Activated CD8-positive, alpha-beta memory T cell treated with anti-CD3 and anti-CD28 coated beads, Interleukin-2, amount 10 ng/mL, durations not matched to agents 7 days and 5 days (primary cell): Measurements from ENCODE around the gene HBZ. TPM values are rescaled to one million over a fixed set of nuclear protein-coding genes. Genes with fewer than 3 reads are reported as not detected.
"Not testable (repeated sequence)": the region's sequence is repeated elsewhere in the genome, so short reads cannot be mapped to it uniquely, and the experiment has no call there.

ENCODE experiments used
- ATAC-seq: fragments of 150-1000 bp; cut with Tn5 transposase; one replicate; pipeline ENCODE4 v1.10.0; 2021; ENCODE audit warnings: moderate library complexity
- CTCF ChIA-PET: fragments of 350-600 bp; sonication (Branson Sonifier 250); formaldehyde crosslinking; loops from one replicate; lab custom pipeline; 2021; ENCODE audit warnings: antibody characterized with exemption; lab: Charles Lee
- DNase-seq: peaks from one replicate; pipeline ENCODE4 v3.0.0-alpha.2; 2020
- H3K27ac Mint-ChIP-seq: one replicate; pipeline ENCODE4 v1.8.0; 2021; ENCODE audit warnings: mild to moderate bottlenecking, mixed read lengths
- H3K27me3 Mint-ChIP-seq: one replicate; pipeline ENCODE4 v1.8.0; 2021; ENCODE audit warnings: mixed read lengths
- H3K36me3 Mint-ChIP-seq: one replicate; pipeline ENCODE4 v1.8.0; 2021; ENCODE audit warnings: mild to moderate bottlenecking, mixed read lengths
- H3K4me1 Mint-ChIP-seq: one replicate; pipeline ENCODE4 v1.8.0; 2021; ENCODE audit warnings: mixed read lengths
- H3K4me3 Mint-ChIP-seq: one replicate; pipeline ENCODE4 v1.8.0; 2021; ENCODE audit warnings: mild to moderate bottlenecking, moderate library complexity, mixed read lengths
- H3K9me3 Mint-ChIP-seq: one replicate; pipeline ENCODE4 v1.8.0; 2022; ENCODE audit warnings: low read depth, mixed read lengths
- total RNA-seq, 2 experiments: library from RNA; stranded (reverse); gene quantifications; one replicate each; pipeline ENCODE4 v1.2.3, GENCODE V29; 2021

Gene HBZ
- total RNA-seq, 2 experiments from 2014 or later, result not detected

GRCh38 chr16:172374-172941 is 20.0 kb downstream of the HBZ start, which contains the start of gene HBA2:
Gene HBA2 (plus strand): TSS chr16:172876. CDS start chr16:172913, 37 bp downstream.
- H3K27ac Mint-ChIP-seq, DNase-seq, H3K4me1 Mint-ChIP-seq, H3K9me3 Mint-ChIP-seq, H3K4me3 Mint-ChIP-seq, H3K36me3 Mint-ChIP-seq, CTCF ChIA-PET: not testable (repeated sequence)
- peaks cover 71% of the 10 kb centered on the region for H3K27me3 Mint-ChIP-seq
- ATAC-seq, result peak; percentile 54

- H3K36me3 Mint-ChIP-seq, ATAC-seq, H3K9me3 Mint-ChIP-seq, H3K4me1 Mint-ChIP-seq, H3K4me3 Mint-ChIP-seq, DNase-seq, H3K27ac Mint-ChIP-seq, CTCF ChIA-PET: not testable (repeated sequence)
- H3K27me3 Mint-ChIP-seq, result peaks cover 71% of the 10 kb centered on the region
These were observed 20.9 kb downstream of the HBZ start for GRCh38 chr16:173211-173854.

- not testable (repeated sequence) for ATAC-seq, H3K27ac Mint-ChIP-seq, H3K36me3 Mint-ChIP-seq, H3K9me3 Mint-ChIP-seq, H3K4me1 Mint-ChIP-seq, H3K4me3 Mint-ChIP-seq, DNase-seq
- peaks cover 68% of the 10 kb centered on the region for H3K27me3 Mint-ChIP-seq
- CTCF ChIA-PET, result interaction anchor here (1.5 to 1.6 kb wide), 2 partner anchors 56 to 67 kb away, joined by 3 to 7 read pairs; no protein-coding TSS in a partner anchor
These were observed 21.7 kb downstream of the HBZ start for GRCh38 chr16:173928-174769.

GRCh38 chr16:175011-175949 is 22.8 kb downstream of the HBZ start:
- ATAC-seq (no peak), DNase-seq (no peak)
- H3K9me3 Mint-ChIP-seq, result no peaks in the 10 kb centered on the region
- no peaks in the 10 kb centered on the region for H3K36me3 Mint-ChIP-seq
- H3K27me3 Mint-ChIP-seq, result peaks cover 67% of the 10 kb centered on the region
- CTCF ChIA-PET, result interaction anchor here (1.5 to 1.6 kb wide), 2 partner anchors 57 to 68 kb away, joined by 3 to 7 read pairs; no protein-coding TSS in a partner anchor
- H3K27ac Mint-ChIP-seq, result no peak overlapping the region
- no peak overlapping the region for H3K4me3 Mint-ChIP-seq
- peaks cover 10% of the 10 kb centered on the region for H3K4me1 Mint-ChIP-seq

GRCh38 chr16:176006-176405 is 23.6 kb downstream of the HBZ start:
- CTCF ChIA-PET, H3K27ac Mint-ChIP-seq, H3K4me1 Mint-ChIP-seq, H3K4me3 Mint-ChIP-seq, DNase-seq, ATAC-seq, H3K9me3 Mint-ChIP-seq, H3K36me3 Mint-ChIP-seq: not testable (repeated sequence)
- peaks cover 64% of the 10 kb centered on the region for H3K27me3 Mint-ChIP-seq

- not testable (repeated sequence) for H3K27ac Mint-ChIP-seq, DNase-seq
- CTCF ChIA-PET, result interaction anchor here (1.3 kb wide), 1 partner anchor 70 kb away, joined by 5 read pairs; no protein-coding TSS in a partner anchor
These were observed 24.3 kb downstream of the HBZ start, which contains the start of gene HBA1 for GRCh38 chr16:176477-177382. Gene HBA1 (plus strand): TSS chr16:176680. CDS start chr16:176717, 37 bp downstream.

GRCh38 chr16:177394-177822 is 25.0 kb downstream of the HBZ start:
- Mint-ChIP-seq H3K4me1 (peaks cover 11% of the 10 kb centered on the region), H3K27ac (no peak overlapping the region), H3K36me3 (no peaks in the 10 kb centered on the region), H3K27me3 (peaks cover 58% of the 10 kb centered on the region), H3K4me3 (no peak overlapping the region), H3K9me3 (no peaks in the 10 kb centered on the region)
- ATAC-seq (no peak), DNase-seq (no peak)
- CTCF ChIA-PET, result interaction anchor here (1.3 kb wide), 1 partner anchor 70 kb away, joined by 5 read pairs; no protein-coding TSS in a partner anchor

More at GRCh38 chr16:176477-177382, 24.3 kb downstream of the HBZ start, which contains the start of gene HBA1:
- H3K36me3 Mint-ChIP-seq, H3K4me3 Mint-ChIP-seq, H3K9me3 Mint-ChIP-seq: not testable (repeated sequence)
- ATAC-seq, result peak; percentile 63
- Mint-ChIP-seq H3K27me3 (peaks cover 60% of the 10 kb centered on the region), H3K4me1 (peaks cover 11% of the 10 kb centered on the region)

GRCh38 chr16:177981-178667 is 25.7 kb downstream of the HBZ start:
- Mint-ChIP-seq H3K9me3 (no peaks in the 10 kb centered on the region), H3K4me3 (no peak overlapping the region), H3K27ac (no peak overlapping the region), H3K27me3 (peaks cover 58% of the 10 kb centered on the region), H3K4me1 (peaks cover 11% of the 10 kb centered on the region), H3K36me3 (no peaks in the 10 kb centered on the region)
- no peak for ATAC-seq
- DNase-seq, result no peak
- CTCF ChIA-PET, result interaction anchor here (1.3 kb wide), 1 partner anchor 71 kb away, joined by 5 read pairs; no protein-coding TSS in a partner anchor

- no peaks in the 10 kb centered on the region for H3K9me3 Mint-ChIP-seq
- no peaks in the 10 kb centered on the region for H3K36me3 Mint-ChIP-seq
- no peak overlapping the region for H3K27ac Mint-ChIP-seq
- H3K4me1 Mint-ChIP-seq, result peaks cover 7% of the 10 kb centered on the region
- DNase-seq (no peak), ATAC-seq (no peak)
- peaks cover 53% of the 10 kb centered on the region for H3K27me3 Mint-ChIP-seq
- H3K4me3 Mint-ChIP-seq, result no peak overlapping the region
- CTCF ChIA-PET, result no interaction called here
These were observed 26.2 kb downstream of the HBZ start for GRCh38 chr16:178668-179015.

GRCh38 chr16:179211-180092 is 27.0 kb downstream of the HBZ start:
- H3K27ac Mint-ChIP-seq, result no peak overlapping the region
- H3K4me1 Mint-ChIP-seq, result peaks cover 7% of the 10 kb centered on the region
- no peak for ATAC-seq
- H3K36me3 Mint-ChIP-seq, result no peaks in the 10 kb centered on the region
- no peaks in the 10 kb centered on the region for H3K9me3 Mint-ChIP-seq
- H3K4me3 Mint-ChIP-seq, result no peak overlapping the region
- DNase-seq, result no peak
- peaks cover 46% of the 10 kb centered on the region for H3K27me3 Mint-ChIP-seq
- CTCF ChIA-PET, result interaction anchor here (1.0 to 4.5 kb wide), 3 partner anchors 9 to 83 kb away, joined by 3 to 39 read pairs (median 8); no protein-coding TSS in a partner anchor
